Mesendoderm (in vitro differentiated cells): ENCODE measurements around the gene GDPD5.

Source experiments
- DNase-seq: peaks from one replicate; pipeline ENCODE4 v3.0.0; 2013
- H2AK5ac ChIP-seq: 2 replicates; pipeline ENCODE4 v1.6.1; 2013; ENCODE audit warnings: low read length, inconsistent platforms
- H2BK120ac ChIP-seq: 2 replicates; pipeline ENCODE4 v1.6.1; 2013; ENCODE audit warnings: low read depth, mild to moderate bottlenecking, low read length, moderate library complexity, mixed read lengths
- H2BK15ac ChIP-seq: replicated peaks from 2 replicates; pipeline ENCODE4 v1.6.1; 2013; ENCODE audit warnings: low read depth, mild to moderate bottlenecking, moderate library complexity
- H2BK5ac ChIP-seq: 2 replicates; pipeline ENCODE4 v1.6.1; 2013; ENCODE audit warnings: low read length, inconsistent platforms
- H3K18ac ChIP-seq: 2 replicates; pipeline ENCODE4 v1.6.1; 2013; ENCODE audit warnings: mild to moderate bottlenecking, low read length, mixed read lengths
- H3K23ac ChIP-seq: one replicate; pipeline ENCODE4 v1.6.1; 2013; ENCODE audit warnings: low read length
- H3K27ac ChIP-seq: 2 replicates; pipeline ENCODE4 v1.5.1; 2013; ENCODE audit warnings: low read depth, mild to moderate bottlenecking, inconsistent platforms, low read length, moderate library complexity
- H3K27me3 ChIP-seq: 2 replicates; pipeline ENCODE4 v1.6.1; 2013; ENCODE audit warnings: low read length, control low read depth, mild to moderate bottlenecking, inconsistent platforms; ENCODE audit not compliant: insufficient read depth, poor library complexity
- H3K36me3 ChIP-seq: 2 replicates; pipeline ENCODE4 v1.6.1; 2013; ENCODE audit warnings: low read length, inconsistent platforms; ENCODE audit not compliant: control insufficient read depth, insufficient read depth
- H3K4ac ChIP-seq: one replicate; pipeline ENCODE4 v1.6.1; 2013; ENCODE audit warnings: low read depth, mild to moderate bottlenecking, low read length, moderate library complexity
- H3K4me1 ChIP-seq: 2 replicates; pipeline ENCODE4 v1.6.1; 2013; ENCODE audit warnings: low read depth, low read length, inconsistent platforms; ENCODE audit not compliant: control insufficient read depth
- H3K4me2 ChIP-seq: 2 replicates; pipeline ENCODE4 v1.6.1; 2013; ENCODE audit warnings: low read length
- H3K4me3 ChIP-seq: 2 replicates; pipeline ENCODE4 v1.5.1; 2013; ENCODE audit warnings: mild to moderate bottlenecking, low read length
- H3K56ac ChIP-seq: one replicate; pipeline ENCODE4 v1.6.1; 2013; ENCODE audit warnings: low read length
- H3K79me1 ChIP-seq: 2 replicates; pipeline ENCODE4 v1.6.1; 2013; ENCODE audit warnings: low read length, inconsistent platforms
- H3K79me2 ChIP-seq: 2 replicates; pipeline ENCODE4 v1.6.1; 2013; ENCODE audit warnings: mild to moderate bottlenecking, low read length; ENCODE audit not compliant: control insufficient read depth, insufficient read depth
- H3K9ac ChIP-seq: 2 replicates; pipeline ENCODE4 v1.6.1; 2013; ENCODE audit warnings: low read length, inconsistent platforms
- H4K5ac ChIP-seq: one replicate; pipeline ENCODE4 v1.6.1; 2013; ENCODE audit warnings: low read length
- H4K8ac ChIP-seq: one replicate; pipeline ENCODE4 v1.6.1; 2013; ENCODE audit warnings: low read depth, mild to moderate bottlenecking, control low read depth, low read length, moderate library complexity
- WGBS: extraction: QIAGEN DNeasy Blood & Tissue Kit; methylation state at CpG from one replicate; pipeline ENCODE4 v1.1.7; 2013; ENCODE audit warnings: low lambda C conversion rate, missing lambda C conversion rate; ENCODE audit not compliant: insufficient coverage; ENCODE audit errors: extremely low coverage; 5-methylcytosine and 5-hydroxymethylcytosine counted together

The GDPD5 gene

DNA sequence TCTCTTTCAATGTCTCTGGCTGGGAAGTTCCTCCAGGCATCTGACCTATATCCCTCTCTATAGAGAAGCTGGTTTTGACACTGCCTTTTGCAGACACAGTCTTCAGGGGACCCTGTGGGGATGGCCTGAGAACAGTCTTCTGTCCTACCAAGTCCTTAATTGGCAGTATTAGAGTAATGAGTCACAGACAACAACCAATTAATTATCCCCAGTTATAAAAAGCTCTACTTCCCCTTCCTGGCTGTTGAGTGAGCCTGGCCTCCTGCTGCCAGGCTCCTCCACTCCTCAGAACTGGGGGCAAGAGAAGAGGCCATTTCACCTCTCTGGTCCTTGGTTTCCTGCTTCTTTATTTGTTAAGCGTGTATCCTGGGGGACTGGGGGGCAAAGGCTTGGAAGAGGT, 51.5 kb downstream of the GDPD5 start:
- no peak overlapping the region for H3K23ac ChIP-seq
- no peak overlapping the region for H3K18ac ChIP-seq
- H3K36me3 ChIP-seq, result no peaks in the 10 kb centered on the region
- no peaks in the 10 kb centered on the region for H3K79me1 ChIP-seq
- no peak overlapping the region for H2BK120ac ChIP-seq
- H2BK15ac ChIP-seq, result no peak overlapping the region
- no peak overlapping the region for H3K4me3 ChIP-seq
- H4K8ac ChIP-seq, result no peak overlapping the region
- no peak overlapping the region for H3K56ac ChIP-seq
- H3K4ac ChIP-seq, result no peak overlapping the region
- H2BK5ac ChIP-seq, result no peak overlapping the region
- H3K9ac ChIP-seq, result no peak overlapping the region
- peaks cover 5% of the 10 kb centered on the region for H3K4me1 ChIP-seq
- DNase-seq, result no peak
- no peaks in the 10 kb centered on the region for H3K27me3 ChIP-seq
- no peaks in the 10 kb centered on the region for H3K79me2 ChIP-seq
- H4K5ac ChIP-seq, result no peak overlapping the region
- H3K27ac ChIP-seq, result no peak overlapping the region
- no peak overlapping the region for H2AK5ac ChIP-seq
- no CpG with 5 or more reads among the region's 1 CpG for WGBS
- no peak overlapping the region for H3K4me2 ChIP-seq

DNA sequence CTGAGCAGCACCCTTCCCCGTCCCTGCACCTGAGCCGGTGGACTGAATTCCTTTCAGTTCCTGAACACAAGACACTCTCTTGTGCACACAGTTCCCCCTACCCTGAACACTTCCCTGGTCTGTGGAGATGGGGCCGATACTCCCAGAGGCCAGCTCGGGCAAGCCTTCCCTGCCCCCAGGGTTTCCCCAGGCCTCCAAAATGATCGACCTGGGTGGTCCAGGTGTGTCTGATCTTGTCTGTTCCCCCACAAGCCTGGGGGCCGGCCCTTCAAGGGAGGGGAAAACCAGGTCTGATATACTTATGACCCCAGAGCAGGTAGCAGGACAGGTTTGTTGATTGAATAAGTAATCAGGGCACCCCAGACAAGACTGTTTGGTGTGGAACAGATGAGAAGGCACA, 52.1 kb downstream of the GDPD5 start:
- no peak overlapping the region for H2BK15ac ChIP-seq
- H4K8ac ChIP-seq, result no peak overlapping the region
- H3K23ac ChIP-seq, result no peak overlapping the region
- no peak overlapping the region for H3K4ac ChIP-seq
- no peak overlapping the region for H2AK5ac ChIP-seq
- no peak overlapping the region for H2BK5ac ChIP-seq
- H3K4me1 ChIP-seq, result peaks cover 9% of the 10 kb centered on the region
- no peak for DNase-seq
- H3K79me2 ChIP-seq, result no peaks in the 10 kb centered on the region
- H3K18ac ChIP-seq, result no peak overlapping the region
- no peak overlapping the region for H2BK120ac ChIP-seq
- no peaks in the 10 kb centered on the region for H3K27me3 ChIP-seq
- no CpG with 5 or more reads among the region's 6 CpGs for WGBS
- no peak overlapping the region for H4K5ac ChIP-seq
- H3K27ac ChIP-seq, result no peak overlapping the region
- no peak overlapping the region for H3K4me2 ChIP-seq
- H3K56ac ChIP-seq, result no peak overlapping the region
- H3K36me3 ChIP-seq, result no peaks in the 10 kb centered on the region
- H3K9ac ChIP-seq, result no peak overlapping the region
- H3K4me3 ChIP-seq, result no peak overlapping the region
- H3K79me1 ChIP-seq, result no peaks in the 10 kb centered on the region

DNA sequence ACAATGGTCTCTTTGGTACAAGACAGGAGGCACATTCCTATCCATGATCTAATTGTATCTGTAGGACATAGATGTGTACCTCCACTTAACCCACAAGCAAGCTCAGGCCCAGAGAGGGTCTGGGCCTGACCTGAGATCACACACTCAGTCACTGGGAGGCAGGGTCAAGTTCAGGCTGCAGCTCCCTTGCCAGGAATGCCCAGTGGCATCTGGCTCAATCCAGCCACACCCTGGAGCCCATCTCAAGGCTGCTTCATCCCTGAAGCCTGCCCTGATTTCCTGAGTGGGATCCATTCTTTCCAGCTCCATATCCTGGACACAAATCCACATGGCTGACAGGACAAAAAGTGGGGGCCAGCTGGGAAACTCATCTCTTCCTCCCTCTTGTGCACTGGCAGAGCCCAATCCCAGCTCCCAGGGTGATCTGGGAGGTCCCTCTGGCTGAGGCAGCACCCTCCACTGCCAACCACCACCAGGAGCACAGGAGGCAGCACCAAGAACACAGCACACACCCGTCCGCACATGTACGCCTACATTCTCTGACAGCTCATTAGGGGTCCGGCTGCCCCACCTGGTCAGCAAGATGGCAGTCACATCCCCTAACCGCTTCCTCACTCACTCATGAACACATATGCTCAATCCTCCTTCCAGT, 53.5 kb downstream of the GDPD5 start:
- Histone ChIP-seq H3K36me3 (no peaks in the 10 kb centered on the region), H3K27ac (no peak overlapping the region), H3K4me3 (no peak overlapping the region), H3K56ac (no peak overlapping the region), H2BK120ac (no peak overlapping the region), H4K5ac (no peak overlapping the region), H3K4ac (no peak overlapping the region), H3K4me2 (no peak overlapping the region), H4K8ac (no peak overlapping the region), H3K18ac (no peak overlapping the region), H3K23ac (no peak overlapping the region), H3K4me1 (peaks cover 9% of the 10 kb centered on the region), H3K9ac (no peak overlapping the region), H3K79me2 (no peaks in the 10 kb centered on the region), H2BK15ac (no peak overlapping the region), H2AK5ac (no peak overlapping the region), H3K79me1 (no peaks in the 10 kb centered on the region), H2BK5ac (no peak overlapping the region), H3K27me3 (no peaks in the 10 kb centered on the region)
- no peak for DNase-seq
- no CpG with 5 or more reads among the region's 5 CpGs for WGBS

DNA sequence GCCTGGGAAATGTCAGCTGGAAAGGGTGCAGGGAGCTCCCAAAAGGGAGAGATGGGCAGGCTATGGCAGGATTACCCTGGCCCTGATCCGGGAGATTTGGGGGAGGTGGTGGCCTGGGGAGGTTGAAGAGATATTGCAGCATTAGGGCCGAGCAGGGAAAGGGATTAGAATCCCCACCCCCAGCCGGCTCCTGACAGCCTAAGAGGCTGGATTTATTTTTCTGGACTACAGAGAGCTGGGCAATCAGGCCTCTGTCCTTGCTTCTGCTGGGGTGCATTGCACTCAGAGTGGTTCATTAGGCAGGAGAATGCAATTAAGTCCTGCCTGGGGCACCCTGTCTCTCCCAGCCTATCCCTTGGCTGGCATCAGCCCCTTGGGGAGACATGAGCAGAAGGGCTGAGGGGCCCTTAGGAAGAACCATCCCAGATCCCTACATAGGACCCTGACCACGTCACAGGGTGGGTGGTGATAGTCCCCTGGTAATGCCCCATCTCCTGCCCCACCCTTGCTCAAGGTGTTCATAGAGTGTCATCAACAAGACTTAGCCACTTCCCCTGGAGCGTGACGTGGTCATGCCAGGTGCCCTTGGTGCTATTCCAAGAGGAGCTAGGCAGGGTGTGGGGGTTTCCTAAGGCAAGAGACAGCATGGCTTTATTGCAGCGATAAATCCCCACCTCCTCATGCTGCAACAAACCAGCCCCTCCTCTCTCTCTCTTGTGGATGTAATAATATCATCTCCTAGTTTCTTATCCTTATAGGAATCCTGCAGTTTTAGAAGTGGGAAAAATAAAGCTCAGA, 54.4 kb downstream of the GDPD5 start:
- Histone ChIP-seq H3K18ac (no peak overlapping the region), H2BK5ac (no peak overlapping the region), H3K36me3 (no peaks in the 10 kb centered on the region), H4K5ac (no peak overlapping the region), H3K27ac (no peak overlapping the region), H3K4me1 (peaks cover 10% of the 10 kb centered on the region), H3K9ac (no peak overlapping the region), H3K27me3 (no peaks in the 10 kb centered on the region), H3K4ac (no peak overlapping the region), H3K79me2 (no peaks in the 10 kb centered on the region), H4K8ac (no peak overlapping the region), H2AK5ac (no peak overlapping the region), H3K4me3 (no peak overlapping the region), H3K4me2 (no peak overlapping the region), H3K23ac (no peak overlapping the region), H3K56ac (no peak overlapping the region), H2BK120ac (no peak overlapping the region), H3K79me1 (no peaks in the 10 kb centered on the region), H2BK15ac (no peak overlapping the region)
- DNase-seq, result no peak
- WGBS, result no CpG with 5 or more reads among the region's 7 CpGs

DNA sequence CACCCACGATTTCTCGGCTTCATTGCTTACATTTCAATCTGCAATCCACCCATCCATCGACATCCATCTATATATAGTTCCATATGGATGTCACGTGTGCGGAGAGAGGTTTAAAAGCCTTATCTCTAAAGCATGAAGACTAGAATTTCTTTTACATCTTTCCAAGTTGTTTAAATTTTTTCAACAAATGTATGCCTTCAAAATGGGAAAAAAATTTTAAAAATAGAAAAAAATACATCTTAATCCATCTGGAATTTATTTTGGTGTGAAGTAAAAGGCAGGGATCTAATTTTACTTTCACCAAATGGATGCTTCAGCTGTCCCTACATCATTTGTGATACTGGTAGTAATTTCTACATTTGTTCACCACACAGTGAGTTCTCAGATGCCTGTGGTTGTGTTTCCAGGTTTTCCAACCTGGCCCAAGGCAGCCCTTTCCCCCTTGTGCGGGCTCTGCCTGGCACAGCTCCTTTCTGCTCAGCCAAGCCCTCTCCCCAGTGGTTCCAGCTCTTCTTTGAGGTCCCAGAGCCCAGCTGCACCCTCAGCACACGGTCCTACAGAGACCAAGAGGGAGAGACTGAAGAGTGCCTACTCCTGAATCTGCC, 55.2 kb downstream of the GDPD5 start:
- Histone ChIP-seq H3K56ac (no peak overlapping the region), H2AK5ac (no peak overlapping the region), H3K27ac (no peak overlapping the region), H4K8ac (no peak overlapping the region), H3K36me3 (no peaks in the 10 kb centered on the region), H2BK120ac (no peak overlapping the region), H3K4me1 (peaks cover 11% of the 10 kb centered on the region), H3K18ac (no peak overlapping the region), H3K9ac (no peak overlapping the region), H3K79me2 (no peaks in the 10 kb centered on the region), H2BK15ac (no peak overlapping the region), H3K4me3 (no peak overlapping the region), H3K4me2 (no peak overlapping the region), H3K27me3 (no peaks in the 10 kb centered on the region), H3K4ac (no peak overlapping the region), H2BK5ac (no peak overlapping the region), H4K5ac (no peak overlapping the region), H3K23ac (no peak overlapping the region), H3K79me1 (no peaks in the 10 kb centered on the region)
- DNase-seq, result no peak
- WGBS, result no CpG with 5 or more reads among the region's 7 CpGs
